ENCODE results near the gene VPS4A.

- TF ChIP-seq POLR2A (IDR thresholded peaks at IDR 0.05; ENCODE audit: low read length), result no peak
- no peak for TF ChIP-seq GATA1 (IDR thresholded peaks at IDR 0.05; ENCODE audit: low read depth, low read length)
Observed at GRCh38 chr16:69313469-69313868, 2.3 kb downstream of the VPS4A start.
